Measurements from ENCODE around the gene RPS21.

RPS21 gene

DNA sequence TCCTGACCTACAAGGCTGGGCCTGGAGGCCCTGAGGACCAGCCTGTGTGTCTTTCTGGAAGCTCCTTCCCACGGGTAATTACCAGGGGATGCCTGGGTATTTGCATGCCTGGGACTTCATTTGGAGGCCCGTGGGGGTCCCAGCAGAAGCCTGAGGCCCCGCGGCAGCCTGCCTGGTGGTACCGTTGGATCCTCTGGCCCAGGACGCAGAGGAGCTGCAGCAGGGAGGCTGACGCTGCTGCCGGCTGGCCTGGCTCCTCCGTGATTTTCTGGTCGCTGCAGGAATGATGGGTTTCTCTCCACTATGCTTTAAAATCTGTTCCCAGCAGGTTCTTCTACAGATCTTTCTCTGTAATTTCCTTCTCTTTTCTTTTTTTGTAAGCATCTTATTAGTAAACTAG, 13.6 kb downstream of the RPS21 start:
- Mint-ChIP-seq H3K36me3 (peaks cover 14% of the 10 kb centered on the region), H3K27me3 (no peaks in the 10 kb centered on the region), H3K4me3 (no peak overlapping the region), H3K4me1 (peaks cover 15% of the 10 kb centered on the region), H3K27ac (no peak overlapping the region), H3K9me3 (peaks cover 1% of the 10 kb centered on the region)
- no peak for DNase-seq
- CTCF ChIA-PET = interaction anchor here (1.2 kb wide), 1 partner anchor 14 kb away, joined by 5 read pairs; the partner anchor contains the start of gene RPS21

- H3K36me3 Mint-ChIP-seq = peaks cover 14% of the 10 kb centered on the region
- CTCF ChIA-PET = interaction anchor here (0.9 to 1.2 kb wide), 2 partner anchors 14 to 21 kb away, joined by 3 to 5 read pairs; partner anchors contain the start of gene RPS21
- no peak overlapping the region for H3K4me3 Mint-ChIP-seq
Observed at GRCh38 chr20:62401331-62401779, 14.5 kb downstream of the RPS21 start.

GRCh38 chr20:62402456-62403150, 15.7 kb downstream of the RPS21 start:
- peaks cover 13% of the 10 kb centered on the region for H3K36me3 Mint-ChIP-seq
- no peak overlapping the region for H3K27ac Mint-ChIP-seq
- H3K4me3 Mint-ChIP-seq = no peak overlapping the region
- no peaks in the 10 kb centered on the region for H3K27me3 Mint-ChIP-seq
- CTCF ChIA-PET = interaction anchor here (0.9 to 1.3 kb wide), 2 partner anchors 20 to 22 kb away, joined by 3 to 5 read pairs; no protein-coding TSS in a partner anchor
- no peak for DNase-seq
- H3K9me3 Mint-ChIP-seq = peaks cover 1% of the 10 kb centered on the region
- H3K4me1 Mint-ChIP-seq = peaks cover 24% of the 10 kb centered on the region

More at GRCh38 chr20:62401331-62401779, 14.5 kb downstream of the RPS21 start:
- H3K9me3 Mint-ChIP-seq = peaks cover 1% of the 10 kb centered on the region
- DNase-seq = no peak
- H3K27ac Mint-ChIP-seq = no peak overlapping the region
- peaks cover 23% of the 10 kb centered on the region for H3K4me1 Mint-ChIP-seq
- no peaks in the 10 kb centered on the region for H3K27me3 Mint-ChIP-seq

DNA sequence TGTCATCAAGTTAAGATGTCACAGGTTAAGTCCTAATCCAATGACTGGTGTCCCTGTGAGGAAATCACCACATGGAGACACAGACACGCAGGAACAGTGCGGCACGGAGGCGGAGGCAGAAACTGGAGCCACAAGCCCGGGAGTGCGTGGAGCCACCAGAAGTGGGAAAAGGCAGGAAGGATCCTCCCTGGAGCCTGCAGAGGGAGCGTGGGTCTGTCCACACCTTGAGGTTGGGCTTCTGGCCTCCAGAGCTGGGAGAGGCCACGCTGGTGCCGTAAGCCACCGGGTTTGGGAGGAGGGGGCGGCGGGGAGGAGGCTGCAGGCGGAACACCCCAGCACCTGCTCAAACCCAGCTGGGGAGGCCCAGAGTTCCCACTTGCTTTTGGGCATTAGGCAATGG, 16.4 kb downstream of the RPS21 start:
- peaks cover under 1% of the 10 kb centered on the region for H3K27me3 Mint-ChIP-seq
- no peak overlapping the region for H3K27ac Mint-ChIP-seq
- no peaks in the 10 kb centered on the region for H3K9me3 Mint-ChIP-seq
- H3K4me3 Mint-ChIP-seq = no peak overlapping the region
- peaks cover 29% of the 10 kb centered on the region for H3K4me1 Mint-ChIP-seq
- CTCF ChIA-PET = interaction anchor here (1.3 kb wide), 1 partner anchor 21 kb away, joined by 5 read pairs; no protein-coding TSS in a partner anchor
- H3K36me3 Mint-ChIP-seq = peaks cover 7% of the 10 kb centered on the region
- DNase-seq = no peak

GRCh38 chr20:62404112-62404665, 17.3 kb downstream of the RPS21 start:
- CTCF ChIA-PET = interaction anchor here (1.3 kb wide), 1 partner anchor 22 kb away, joined by 5 read pairs; no protein-coding TSS in a partner anchor
- Mint-ChIP-seq H3K9me3 (no peaks in the 10 kb centered on the region), H3K27ac (no peak overlapping the region), H3K36me3 (peaks cover 7% of the 10 kb centered on the region), H3K27me3 (peaks cover 9% of the 10 kb centered on the region), H3K4me3 (no peak overlapping the region), H3K4me1 (peaks cover 29% of the 10 kb centered on the region)
- no peak for DNase-seq

- CTCF ChIA-PET = no interaction called here
- Mint-ChIP-seq H3K9me3 (no peaks in the 10 kb centered on the region), H3K27ac (no peak overlapping the region), H3K36me3 (peaks cover 7% of the 10 kb centered on the region), H3K27me3 (peaks cover 15% of the 10 kb centered on the region), H3K4me3 (no peak overlapping the region), H3K4me1 (peaks cover 33% of the 10 kb centered on the region)
- DNase-seq = no peak
Observed at GRCh38 chr20:62404761-62405107, 17.8 kb downstream of the RPS21 start.

DNA sequence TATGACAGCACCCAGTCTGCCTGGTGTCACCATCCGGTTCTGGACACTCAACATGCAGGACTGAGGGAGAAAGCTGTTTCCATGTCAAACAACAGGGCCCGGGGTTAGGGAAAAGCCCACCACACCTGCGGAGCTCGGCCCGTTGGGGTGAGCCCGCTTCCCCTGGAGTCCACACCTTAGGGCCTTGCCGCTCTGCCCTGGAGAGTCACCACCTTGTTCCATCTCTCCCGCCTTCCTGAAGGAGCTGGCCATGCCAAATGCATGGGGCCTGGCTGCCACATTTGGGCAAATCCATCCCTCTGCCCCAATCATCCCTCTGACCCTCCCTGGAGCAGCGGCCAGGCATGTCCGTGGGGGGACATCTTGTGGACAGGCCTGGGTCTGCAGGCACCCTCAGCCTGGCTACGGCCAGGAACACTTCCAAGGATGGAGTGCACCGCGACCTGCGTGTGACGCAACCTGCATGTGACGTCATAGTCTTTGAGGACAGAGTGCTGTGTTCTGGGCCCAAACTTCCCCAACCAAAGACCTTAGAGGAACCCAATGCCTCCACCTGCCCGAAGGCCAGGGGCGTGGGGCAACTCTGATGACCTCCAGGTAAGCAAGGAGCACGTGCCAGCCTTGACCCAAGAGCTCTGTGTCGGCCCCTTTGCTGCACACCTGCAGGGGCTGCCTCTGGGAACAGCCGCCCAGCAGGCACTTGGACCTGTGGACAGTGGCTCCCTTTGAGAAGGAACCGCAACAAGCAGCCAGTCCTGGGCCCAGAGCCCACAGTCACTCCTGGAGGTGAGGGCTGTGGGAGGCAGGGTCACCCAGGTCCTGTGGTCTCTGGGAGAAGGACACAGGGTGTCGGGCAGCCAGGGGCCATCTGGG, 18.4 kb downstream of the RPS21 start:
- Mint-ChIP-seq H3K27me3 (peaks cover 21% of the 10 kb centered on the region), H3K36me3 (peaks cover 7% of the 10 kb centered on the region), H3K9me3 (no peaks in the 10 kb centered on the region), H3K4me1 (peaks cover 38% of the 10 kb centered on the region), H3K4me3 (peak overlapping the region; percentile 77), H3K27ac (peak overlapping the region; percentile 67)
- DNase-seq = no peak
- CTCF ChIA-PET = no interaction called here

DNA sequence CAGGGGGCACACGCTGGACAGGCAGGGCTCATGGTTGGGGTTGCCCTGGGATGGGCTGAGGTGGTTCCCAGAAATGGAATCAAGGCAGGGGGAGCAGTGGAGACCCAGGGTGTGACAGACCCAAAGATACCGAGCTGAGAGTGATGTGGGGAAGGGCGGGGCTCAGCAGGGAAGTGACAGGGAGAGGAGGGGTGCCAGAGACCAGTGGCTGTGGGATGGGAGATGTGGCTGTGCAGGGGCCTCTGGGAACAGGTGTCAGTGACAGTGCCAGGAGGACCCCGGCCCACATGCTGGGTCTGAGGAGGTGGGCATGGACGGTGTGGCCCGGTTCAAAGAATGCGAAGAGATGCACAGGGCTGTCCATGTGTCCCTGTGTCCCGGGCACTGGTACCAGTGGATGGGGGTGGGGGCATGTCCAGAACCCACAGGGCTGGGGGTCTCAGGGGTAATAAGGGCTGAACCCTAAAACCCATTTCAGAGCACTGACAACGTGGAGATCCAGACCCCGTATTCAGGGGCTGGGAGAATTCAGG, 19.1 kb downstream of the RPS21 start:
- H3K36me3 Mint-ChIP-seq = peaks cover 4% of the 10 kb centered on the region
- peaks cover 28% of the 10 kb centered on the region for H3K27me3 Mint-ChIP-seq
- peaks cover 38% of the 10 kb centered on the region for H3K4me1 Mint-ChIP-seq
- CTCF ChIA-PET = no interaction called here
- H3K4me3 Mint-ChIP-seq = peak overlapping the region; percentile 77
- DNase-seq = no peak
- peak overlapping the region; percentile 67 for H3K27ac Mint-ChIP-seq
- H3K9me3 Mint-ChIP-seq = no peaks in the 10 kb centered on the region

DNA sequence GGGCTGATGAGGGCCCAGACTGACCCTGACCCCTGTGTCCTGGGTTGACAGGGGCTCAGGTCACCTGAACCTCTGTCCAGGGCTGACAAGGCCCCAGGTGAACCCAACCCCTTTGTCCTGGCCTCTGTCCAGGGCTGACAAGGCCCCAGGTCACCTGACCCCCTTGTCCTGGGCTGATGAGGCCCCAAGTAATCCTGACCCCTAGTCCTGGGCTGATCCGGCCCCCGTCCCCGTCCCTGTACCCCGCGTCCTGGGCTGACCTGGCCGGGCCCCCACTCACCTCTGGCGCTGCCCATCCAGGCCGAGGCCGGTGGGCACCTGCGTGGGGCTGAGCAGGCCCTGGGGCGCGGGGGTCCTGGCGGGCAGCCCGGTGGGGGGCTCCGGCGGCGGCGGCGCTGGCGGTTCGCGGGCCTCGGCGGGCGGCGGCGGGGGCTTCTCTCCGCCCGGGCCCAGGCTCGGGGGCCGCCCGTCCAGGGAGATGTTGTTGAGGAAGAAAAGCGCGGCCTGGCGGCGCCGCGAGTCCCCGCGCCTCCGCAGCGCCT, 19.8 kb downstream of the RPS21 start:
- Mint-ChIP-seq H3K4me1 (peaks cover 38% of the 10 kb centered on the region), H3K9me3 (no peaks in the 10 kb centered on the region), H3K27ac (peak overlapping the region; percentile 58), H3K4me3 (peak overlapping the region; percentile 77), H3K27me3 (peaks cover 32% of the 10 kb centered on the region), H3K36me3 (peaks cover 2% of the 10 kb centered on the region)
- no peak for DNase-seq
- CTCF ChIA-PET = no interaction called here

DNA sequence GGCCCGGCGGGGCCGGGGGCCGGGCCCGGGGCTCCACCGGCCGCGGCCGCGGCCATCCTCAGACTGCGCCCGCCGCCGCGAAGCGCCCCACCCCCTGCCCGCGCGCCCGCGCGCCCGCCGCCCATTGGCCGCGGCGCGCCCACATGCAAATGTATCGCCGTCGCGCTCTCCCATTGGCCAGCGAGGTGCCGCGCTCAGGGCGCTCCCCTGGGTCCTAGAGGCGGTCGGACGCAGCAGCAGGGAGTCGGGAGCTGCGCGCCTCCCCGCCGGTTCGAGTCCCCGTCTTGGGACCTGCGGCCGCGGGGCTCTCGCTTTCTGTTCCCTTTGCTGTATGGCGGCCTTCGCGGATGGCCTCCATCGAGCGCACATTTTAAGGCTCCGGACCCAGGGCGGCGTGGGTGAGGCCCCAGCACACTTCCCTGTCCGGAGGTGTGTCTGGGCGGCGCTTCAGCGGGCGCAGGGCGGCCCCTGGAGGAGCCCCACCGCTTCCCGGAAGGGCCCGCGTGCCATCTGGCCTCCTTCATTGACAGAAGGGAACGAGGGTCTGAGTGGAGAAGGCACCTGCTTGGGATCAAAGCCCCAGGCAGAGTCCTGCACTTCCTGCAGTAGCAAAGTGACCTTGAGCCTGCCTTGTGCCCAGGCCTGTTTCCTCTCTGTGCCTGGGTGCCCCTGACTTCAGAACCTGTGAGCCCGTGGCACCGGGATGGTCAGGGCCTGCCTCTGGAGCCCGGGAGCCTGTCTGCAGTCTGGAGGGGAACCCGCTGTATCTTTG, 20.5 kb downstream of the RPS21 start, which contains the start of gene CABLES2:
TSS of gene CABLES2 (minus strand) at position 65 of the 772 bp plus-strand sequence. CDS start at position 56, 9 bp downstream.
- H3K27me3 Mint-ChIP-seq = peaks cover 32% of the 10 kb centered on the region
- CTCF ChIA-PET = no interaction called here
- H3K4me3 Mint-ChIP-seq = peak within 1 kb of the TSS; percentile 77
- H3K36me3 Mint-ChIP-seq = no peaks in the 10 kb centered on the region
- H3K27ac Mint-ChIP-seq = peak within 1 kb of the TSS; percentile 74
- DNase-seq = peak; percentile 94
- H3K4me1 Mint-ChIP-seq = peaks cover 38% of the 10 kb centered on the region
- H3K9me3 Mint-ChIP-seq = no peaks in the 10 kb centered on the region

DNA sequence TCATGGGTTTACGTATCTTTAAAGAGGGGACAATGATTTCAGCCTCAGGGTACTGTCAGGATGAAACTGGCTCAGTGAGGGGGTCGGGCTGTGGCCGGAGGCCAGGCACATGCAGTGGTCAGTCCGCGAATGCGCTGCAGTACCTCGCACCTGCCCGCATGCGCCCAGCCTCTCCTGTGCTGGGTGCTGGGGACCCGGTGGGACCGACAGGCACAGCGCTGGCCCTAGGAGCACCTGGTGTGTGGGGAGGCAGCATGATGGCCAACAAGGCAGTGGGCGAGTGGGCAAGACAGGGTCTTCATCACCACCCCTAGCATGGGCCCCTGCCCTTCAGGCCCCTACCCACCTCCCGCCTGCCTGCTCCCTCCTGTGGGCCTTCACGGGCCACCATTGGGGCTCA, 21.2 kb downstream of the RPS21 start:
- Mint-ChIP-seq H3K4me1 (peaks cover 38% of the 10 kb centered on the region), H3K9me3 (no peaks in the 10 kb centered on the region), H3K4me3 (peak overlapping the region; percentile 77), H3K27me3 (peaks cover 32% of the 10 kb centered on the region), H3K27ac (peak overlapping the region; percentile 73), H3K36me3 (no peaks in the 10 kb centered on the region)
- no peak for DNase-seq
- CTCF ChIA-PET = no interaction called here

GRCh38 chr20:62408640-62409039, 21.7 kb downstream of the RPS21 start:
- Mint-ChIP-seq H3K4me3 (no peak overlapping the region), H3K36me3 (no peaks in the 10 kb centered on the region), H3K9me3 (no peaks in the 10 kb centered on the region), H3K27ac (peak overlapping the region; percentile 55), H3K4me1 (peaks cover 35% of the 10 kb centered on the region), H3K27me3 (peaks cover 32% of the 10 kb centered on the region)
- no peak for DNase-seq
- CTCF ChIA-PET = interaction anchor here (1.6 to 1.9 kb wide), 3 partner anchors 26 to 400 kb away, joined by 5 to 12 read pairs (median 6); no protein-coding TSS in a partner anchor
